ENCODE results near the gene UTP4.

DNA sequence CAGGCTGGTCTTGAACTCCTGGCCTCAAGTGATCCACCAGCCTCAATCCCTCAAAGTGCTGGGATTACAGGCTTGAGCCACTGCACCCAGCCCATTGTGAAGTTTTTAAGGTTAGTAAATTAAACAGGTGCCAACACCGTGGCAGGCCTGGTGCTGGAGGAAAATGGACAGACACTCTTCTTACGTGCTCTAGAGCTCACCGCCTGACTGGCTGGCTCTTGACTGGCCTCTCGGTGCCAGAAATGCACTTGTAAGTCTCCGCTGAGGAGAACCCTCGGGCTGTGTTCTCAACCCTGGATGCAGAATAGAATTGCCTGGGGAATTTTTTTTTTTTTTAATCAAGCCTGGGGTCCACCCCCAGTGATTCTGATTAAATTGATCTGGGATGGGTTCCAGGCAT lies 37.3 kb upstream of the UTP4 start:
- TF ChIP-seq CTCF (IDR thresholded peaks at IDR 0.05) (no peak), POLR2A (IDR thresholded peaks at IDR 0.05) (no peak)
